HG02970 (cell line): Measurements from ENCODE around the gene DAZ2.
"Not testable (repeated sequence)": the region's sequence is repeated elsewhere in the genome, so short reads cannot be mapped to it uniquely, and the experiment has no call there.

Experiments used
- ATAC-seq: cut with Tn5 transposase; IDR thresholded peaks from one replicate; pipeline ENCODE4 v1.9.1; 2021; ENCODE audit warnings: mild to moderate bottlenecking, moderate library complexity, moderate number of reproducible peaks; ENCODE audit not compliant: unreplicated experiment, low FRiP score

The DAZ2 gene, protein sequence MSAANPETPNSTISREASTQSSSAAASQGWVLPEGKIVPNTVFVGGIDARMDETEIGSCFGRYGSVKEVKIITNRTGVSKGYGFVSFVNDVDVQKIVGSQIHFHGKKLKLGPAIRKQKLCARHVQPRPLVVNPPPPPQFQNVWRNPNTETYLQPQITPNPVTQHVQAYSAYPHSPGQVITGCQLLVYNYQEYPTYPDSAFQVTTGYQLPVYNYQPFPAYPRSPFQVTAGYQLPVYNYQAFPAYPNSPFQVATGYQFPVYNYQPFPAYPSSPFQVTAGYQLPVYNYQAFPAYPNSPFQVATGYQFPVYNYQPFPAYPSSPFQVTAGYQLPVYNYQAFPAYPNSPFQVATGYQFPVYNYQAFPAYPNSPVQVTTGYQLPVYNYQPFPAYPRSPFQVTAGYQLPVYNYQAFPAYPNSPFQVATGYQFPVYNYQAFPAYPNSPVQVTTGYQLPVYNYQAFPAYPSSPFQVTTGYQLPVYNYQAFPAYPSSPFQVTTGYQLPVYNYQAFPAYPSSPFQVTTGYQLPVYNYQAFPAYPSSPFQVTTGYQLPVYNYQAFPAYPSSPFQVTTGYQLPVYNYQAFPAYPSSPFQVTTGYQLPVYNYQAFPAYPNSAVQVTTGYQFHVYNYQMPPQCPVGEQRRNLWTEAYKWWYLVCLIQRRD

GRCh38 chrY:23219233-23219632 is at the start of gene DAZ2:
Gene DAZ2 (plus strand): TSS chrY:23219533. CDS start chrY:23219741, 208 bp downstream.
- not testable (repeated sequence) for ATAC-seq

DNA sequence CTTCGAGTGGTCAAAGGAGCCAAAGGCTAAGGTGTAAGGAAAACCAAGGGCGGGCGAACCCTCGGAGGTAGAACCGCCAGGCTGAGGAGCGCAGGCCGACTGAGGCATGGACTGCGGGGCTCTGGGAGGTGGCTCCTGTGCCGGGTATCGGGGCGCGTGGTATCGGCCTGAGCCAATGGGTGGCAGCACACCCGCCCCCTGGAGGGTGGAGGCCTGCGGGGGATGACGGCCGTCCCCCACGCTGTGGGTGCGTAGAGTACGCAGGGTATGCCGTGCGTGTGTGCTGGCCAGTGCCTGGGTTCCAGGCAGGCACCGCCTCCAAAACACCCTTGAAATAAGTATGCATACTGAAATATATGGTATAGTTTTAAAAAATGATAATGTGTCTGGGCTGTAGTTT is 20.4 kb upstream of the DAZ2 start, which contains the start of gene DAZ1:
Gene DAZ1, minus strand, starts transcription at position 101 of the 400 bp plus-strand sequence. CDS start 208 bp downstream, outside the sequence.
- ATAC-seq = not testable (repeated sequence)

DNA sequence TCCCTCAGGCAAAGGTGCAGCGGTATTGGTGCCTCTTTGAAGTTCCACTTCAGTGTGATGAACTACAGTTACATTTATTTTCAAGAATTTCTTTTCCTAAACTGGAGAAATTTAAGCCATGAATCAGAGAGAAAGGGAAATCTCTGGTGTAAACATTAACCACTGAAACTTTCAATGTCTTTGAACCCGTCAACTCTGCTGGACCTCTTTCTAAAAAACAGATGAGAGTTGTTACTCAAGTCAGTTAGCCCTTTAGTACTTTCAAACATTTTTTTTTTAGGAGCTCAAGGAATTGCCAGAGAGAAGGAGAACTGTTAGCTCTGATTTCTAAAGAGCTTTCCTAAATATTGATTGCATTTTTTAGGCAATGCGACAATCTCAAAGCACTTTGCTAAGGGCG is 11.9 kb upstream of the DAZ2 start:
- not testable (repeated sequence) for ATAC-seq

- not testable (repeated sequence) for ATAC-seq
These were observed 9.4 kb upstream of the DAZ2 start for GRCh38 chrY:23209802-23210495.

DNA sequence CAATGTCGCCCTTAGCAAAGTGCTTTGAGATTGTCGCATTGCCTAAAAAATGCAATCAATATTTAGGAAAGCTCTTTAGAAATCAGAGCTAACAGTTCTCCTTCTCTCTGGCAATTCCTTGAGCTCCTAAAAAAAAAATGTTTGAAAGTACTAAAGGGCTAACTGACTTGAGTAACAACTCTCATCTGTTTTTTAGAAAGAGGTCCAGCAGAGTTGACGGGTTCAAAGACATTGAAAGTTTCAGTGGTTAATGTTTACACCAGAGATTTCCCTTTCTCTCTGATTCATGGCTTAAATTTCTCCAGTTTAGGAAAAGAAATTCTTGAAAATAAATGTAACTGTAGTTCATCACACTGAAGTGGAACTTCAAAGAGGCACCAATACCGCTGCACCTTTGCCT is 8.7 kb upstream of the DAZ2 start:
- not testable (repeated sequence) for ATAC-seq
